WERI-Rb-1 (cell line): ENCODE results near the gene HSPB6.

Experiments
- DNase-seq: peaks from one replicate; pipeline ENCODE4 v3.0.0-alpha.2; 2020
- H3K27ac ChIP-seq: fragments of 250-450 bp; sonication (Bioruptor Pico); 2 replicates; pipeline ENCODE4 v1.5.1; 2020; ENCODE audit warnings: mild to moderate bottlenecking, moderate library complexity
- H3K27me3 ChIP-seq: fragments of 250-450 bp; sonication (Bioruptor Pico); 2 replicates; pipeline ENCODE4 v1.5.1; 2021; ENCODE audit warnings: mild to moderate bottlenecking, low read depth, moderate library complexity; ENCODE audit not compliant: insufficient read depth, severe bottlenecking
- H3K36me3 ChIP-seq: fragments of 250-450 bp; sonication (Bioruptor Pico); 2 replicates; pipeline ENCODE4 v1.5.1; 2020; ENCODE audit warnings: mild to moderate bottlenecking, moderate library complexity
- H3K4me3 ChIP-seq: 2 replicates; pipeline ENCODE4 v1.5.1; 2011; ENCODE audit warnings: low read depth, mild to moderate bottlenecking, control low read depth, low read length
- H3K9me3 ChIP-seq: fragments of 250-450 bp; sonication (Bioruptor Pico); 2 replicates; pipeline ENCODE4 v1.5.1; 2021; ENCODE audit warnings: mild to moderate bottlenecking, moderate library complexity; ENCODE audit not compliant: severe bottlenecking
- CTCF ChIP-seq: IDR thresholded peaks from 2 replicates; pipeline ENCODE4 v1.5.1; 2011; ENCODE audit warnings: low read depth, mild to moderate bottlenecking, control low read depth, inconsistent platforms, low read length

The HSPB6 gene

GRCh38 chr19:35777086-35777841, 20.4 kb upstream of the HSPB6 start:
- Histone ChIP-seq H3K27me3 (no peaks in the 10 kb centered on the region), H3K4me3 (no peak overlapping the region), H3K27ac (no peak overlapping the region; the same call in 1 of the 2 replicates), H3K9me3 (no peaks in the 10 kb centered on the region), H3K36me3 (peaks cover 46% of the 10 kb centered on the region)
- DNase-seq: no peak
- no peak for TF ChIP-seq CTCF

- DNase-seq: no peak
- H3K27ac ChIP-seq: peak overlapping the region; percentile 70
- no peak for TF ChIP-seq CTCF
Measured at GRCh38 chr19:35776102-35776788, 19.4 kb upstream of the HSPB6 start.

GRCh38 chr19:35775298-35776101, 18.7 kb upstream of the HSPB6 start, which contains the start of gene ARHGAP33:
ARHGAP33 (plus strand) TSS chr19:35775564; CDS start chr19:35775659, 95 bp downstream.
- H3K4me3 ChIP-seq: peak within 1 kb of the TSS; percentile 78
- H3K9me3 ChIP-seq: no peaks in the 10 kb centered on the region
- peak; percentile 99 for DNase-seq
- TF ChIP-seq CTCF: no peak
- no peaks in the 10 kb centered on the region for H3K27me3 ChIP-seq
- H3K36me3 ChIP-seq: peaks cover 34% of the 10 kb centered on the region
- peak within 1 kb of the TSS; percentile 70 for H3K27ac ChIP-seq

More at GRCh38 chr19:35776102-35776788, 19.4 kb upstream of the HSPB6 start:
- Histone ChIP-seq H3K36me3 (peaks cover 37% of the 10 kb centered on the region), H3K9me3 (no peaks in the 10 kb centered on the region), H3K4me3 (peak overlapping the region; percentile 78), H3K27me3 (no peaks in the 10 kb centered on the region)

- peaks cover 30% of the 10 kb centered on the region for H3K36me3 ChIP-seq
- peak overlapping the region; percentile 41 for H3K4me3 ChIP-seq
- peak overlapping the region; percentile 55 for H3K27ac ChIP-seq
- DNase-seq: no peak
- H3K9me3 ChIP-seq: no peaks in the 10 kb centered on the region
- H3K27me3 ChIP-seq: no peaks in the 10 kb centered on the region
- no peak for TF ChIP-seq CTCF
Measured at GRCh38 chr19:35775046-35775297, 18.1 kb upstream of the HSPB6 start.

GRCh38 chr19:35774274-35775045, 17.6 kb upstream of the HSPB6 start:
- H3K9me3 ChIP-seq: no peaks in the 10 kb centered on the region
- H3K36me3 ChIP-seq: peaks cover 25% of the 10 kb centered on the region
- TF ChIP-seq CTCF: no peak
- no peaks in the 10 kb centered on the region for H3K27me3 ChIP-seq
- H3K4me3 ChIP-seq: peak overlapping the region; percentile 41
- peak overlapping the region; percentile 55 for H3K27ac ChIP-seq
- DNase-seq: peak; percentile 77
